Hepatocyte (in vitro differentiated cells): ENCODE data around the gene TAOK3.
"Not testable (repeated sequence)": the region's sequence is repeated elsewhere in the genome, so short reads cannot be mapped to it uniquely, and the experiment has no call there.

ENCODE experiments used
- EZH2 ChIP-seq: fragments of 200-600 bp; sonication (generic); IDR thresholded peaks from 2 replicates; pipeline ENCODE4 v1.6.1; 2016; ENCODE audit warnings: antibody characterized with exemption, mild to moderate bottlenecking, borderline replicate concordance
- EZH2phosphoT487 ChIP-seq: fragments of 200-600 bp; sonication (generic); IDR thresholded peaks from one replicate; pipeline ENCODE4 v1.6.1; 2018; ENCODE audit warnings: antibody characterized with exemption, mild to moderate bottlenecking, low read depth, moderate library complexity; ENCODE audit not compliant: unreplicated experiment, severe bottlenecking
- TF ChIP-seq, protein P1 (sequence below): fragments of 200-600 bp; sonication (generic); IDR thresholded peaks from 2 replicates; pipeline ENCODE4 v1.5.1; 2016; ENCODE audit warnings: antibody characterized with exemption, mild to moderate bottlenecking; ENCODE audit not compliant: poor library complexity

DNA sequence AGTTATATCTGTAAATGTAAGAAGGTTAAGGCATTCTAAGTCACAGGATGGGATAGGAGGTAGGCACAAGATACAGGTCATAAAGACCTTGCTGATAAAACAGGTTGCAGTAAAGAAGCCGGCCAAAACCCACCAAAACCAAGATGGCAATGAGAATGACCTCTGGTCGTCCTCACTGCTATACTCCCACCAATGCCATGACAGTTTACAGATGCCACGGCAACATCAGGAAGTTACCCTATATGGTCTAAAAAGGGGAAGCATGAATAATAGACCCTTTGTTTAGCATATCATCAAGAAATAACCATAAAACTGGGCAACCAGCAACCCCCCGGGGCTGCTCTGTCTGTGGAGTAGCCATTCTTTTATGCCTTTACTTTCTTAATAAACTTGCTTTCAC, 64.7 kb downstream of the TAOK3 start:
- TF ChIP-seq, protein P1, sequence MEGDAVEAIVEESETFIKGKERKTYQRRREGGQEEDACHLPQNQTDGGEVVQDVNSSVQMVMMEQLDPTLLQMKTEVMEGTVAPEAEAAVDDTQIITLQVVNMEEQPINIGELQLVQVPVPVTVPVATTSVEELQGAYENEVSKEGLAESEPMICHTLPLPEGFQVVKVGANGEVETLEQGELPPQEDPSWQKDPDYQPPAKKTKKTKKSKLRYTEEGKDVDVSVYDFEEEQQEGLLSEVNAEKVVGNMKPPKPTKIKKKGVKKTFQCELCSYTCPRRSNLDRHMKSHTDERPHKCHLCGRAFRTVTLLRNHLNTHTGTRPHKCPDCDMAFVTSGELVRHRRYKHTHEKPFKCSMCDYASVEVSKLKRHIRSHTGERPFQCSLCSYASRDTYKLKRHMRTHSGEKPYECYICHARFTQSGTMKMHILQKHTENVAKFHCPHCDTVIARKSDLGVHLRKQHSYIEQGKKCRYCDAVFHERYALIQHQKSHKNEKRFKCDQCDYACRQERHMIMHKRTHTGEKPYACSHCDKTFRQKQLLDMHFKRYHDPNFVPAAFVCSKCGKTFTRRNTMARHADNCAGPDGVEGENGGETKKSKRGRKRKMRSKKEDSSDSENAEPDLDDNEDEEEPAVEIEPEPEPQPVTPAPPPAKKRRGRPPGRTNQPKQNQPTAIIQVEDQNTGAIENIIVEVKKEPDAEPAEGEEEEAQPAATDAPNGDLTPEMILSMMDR = not testable (repeated sequence)
- not testable (repeated sequence) for TF ChIP-seq EZH2phosphoT487, EZH2
